ENCODE results near the gene MROH9.

The MROH9 gene

GRCh38 chr1:171107262-171107940 lies 172.1 kb downstream of the MROH9 start:
- TF ChIP-seq REST (IDR thresholded peaks at IDR 0.05; ENCODE audit: insufficient read depth in 1 of 2, low read depth in 2 of 2, low read length in 2 of 2) = no peak
- no peak for TF ChIP-seq SIN3A (IDR thresholded peaks at IDR 0.05; ENCODE audit: borderline replicate concordance, insufficient read depth, low read length)
- no peak for TF ChIP-seq TAF1 (IDR thresholded peaks at IDR 0.05; ENCODE audit: borderline replicate concordance, insufficient read depth, low read length)
- TF ChIP-seq POLR2AphosphoS5 (IDR thresholded peaks at IDR 0.05; ENCODE audit: low read depth, low read length) = no peak
- no peak for TF ChIP-seq FOXP2 (optimal IDR thresholded peaks at IDR 0.05; ENCODE audit: borderline replicate concordance, extremely low read depth, extremely low read length, insufficient read depth)

- TF ChIP-seq SIN3A (IDR thresholded peaks at IDR 0.05; ENCODE audit: borderline replicate concordance, insufficient read depth, low read length) = no peak
- TF ChIP-seq REST (IDR thresholded peaks at IDR 0.05; ENCODE audit: insufficient read depth in 1 of 2, low read depth in 2 of 2, low read length in 2 of 2) = no peak
- no peak for TF ChIP-seq TAF1 (IDR thresholded peaks at IDR 0.05; ENCODE audit: borderline replicate concordance, insufficient read depth, low read length)
- TF ChIP-seq POLR2AphosphoS5 (IDR thresholded peaks at IDR 0.05; ENCODE audit: low read depth, low read length) = no peak
- no peak for TF ChIP-seq FOXP2 (optimal IDR thresholded peaks at IDR 0.05; ENCODE audit: borderline replicate concordance, extremely low read depth, extremely low read length, insufficient read depth)
Measured at GRCh38 chr1:171107969-171108368, 172.6 kb downstream of the MROH9 start.

GRCh38 chr1:171109966-171110365 lies 174.6 kb downstream of the MROH9 start:
- TF ChIP-seq FOXP2 (optimal IDR thresholded peaks at IDR 0.05; ENCODE audit: borderline replicate concordance, extremely low read depth, extremely low read length, insufficient read depth) (no peak), SIN3A (IDR thresholded peaks at IDR 0.05; ENCODE audit: borderline replicate concordance, insufficient read depth, low read length) (no peak), POLR2AphosphoS5 (IDR thresholded peaks at IDR 0.05; ENCODE audit: low read depth, low read length) (no peak), TAF1 (IDR thresholded peaks at IDR 0.05; ENCODE audit: borderline replicate concordance, insufficient read depth, low read length) (no peak), REST (IDR thresholded peaks at IDR 0.05; ENCODE audit: insufficient read depth in 1 of 2, low read depth in 2 of 2, low read length in 2 of 2) (no peak)

- TF ChIP-seq REST (IDR thresholded peaks at IDR 0.05; ENCODE audit: insufficient read depth in 1 of 2, low read depth in 2 of 2, low read length in 2 of 2) (no peak), TAF1 (IDR thresholded peaks at IDR 0.05; ENCODE audit: borderline replicate concordance, insufficient read depth, low read length) (no peak)
Measured at GRCh38 chr1:171110621-171111326, 175.4 kb downstream of the MROH9 start.
